HEK293 (cell line): ENCODE measurements around the gene NIPAL1.
A peak's percentile ranks its signal among the peaks of the same experiment; 100 is the strongest.

Experiments
- CTCF ChIA-PET: fragments of 350-600 bp; formaldehyde crosslinking; extraction: SDS; loops from one replicate; lab custom pipeline; 2021; ENCODE audit warnings: antibody characterized with exemption; lab: Yijun Ruan, JAX
- POLR2A ChIA-PET: fragments of 300-600 bp; formaldehyde crosslinking; extraction: SDS; loops from one replicate; lab custom pipeline; 2020; ENCODE audit warnings: antibody characterized with exemption, inconsistent platforms; lab: Yijun Ruan, JAX
- H3K27ac ChIP-seq: fragments of 200-500 bp; sonication (Bioruptor generic); 2 replicates; pipeline ENCODE4 v1.5.1; 2014; ENCODE audit warnings: low read depth, low read length, control low read depth, inconsistent platforms; ENCODE audit errors: extremely low read depth
- H3K36me3 ChIP-seq, 2 experiments: fragments of 200-500 bp in 1 of 2; sonication (Bioruptor generic) in 1 of 2; 1 replicate in 1 of 2; 2 replicates in 1 of 2; pipeline ENCODE4 v1.5.1; 2014 to 2017; ENCODE audit warnings: inconsistent platforms in 2 of 2, low read length in 2 of 2; ENCODE audit not compliant: control insufficient read depth in 2 of 2, insufficient read depth in 1 of 2
- H3K4me1 ChIP-seq: fragments of 200-500 bp; sonication (Bioruptor generic); 2 replicates; pipeline ENCODE4 v1.5.1; 2014; ENCODE audit warnings: mild to moderate bottlenecking, low read length, inconsistent platforms; ENCODE audit not compliant: control insufficient read depth, insufficient read depth
- H3K4me3 ChIP-seq: 2 replicates; pipeline ENCODE4 v1.5.1; 2011; ENCODE audit warnings: low read depth, mild to moderate bottlenecking, control low read depth, low read length, moderate library complexity
- H3K9me3 ChIP-seq: fragments of 200-500 bp; sonication (Bioruptor generic); 2 replicates; pipeline ENCODE4 v1.5.1; 2014; ENCODE audit warnings: low read depth, low read length, inconsistent platforms; ENCODE audit not compliant: control insufficient read depth, insufficient read depth
- EGR2 ChIP-seq: fragments of 450-650 bp; formaldehyde crosslinking; IDR thresholded peaks from 2 replicates; pipeline ENCODE4 v1.5.1; 2016; ENCODE audit warnings: low read depth, missing biosample characterization, missing genetic modification characterization
- HOXD13 ChIP-seq: sonication (generic); formaldehyde crosslinking; IDR thresholded peaks from 2 replicates; pipeline ENCODE4 v1.8.0; 2022; ENCODE audit warnings: missing genetic modification reagents, borderline replicate concordance
- KLF10 ChIP-seq: fragments of 450-650 bp; IDR thresholded peaks from 2 replicates; pipeline ENCODE4 v1.5.1; 2018; ENCODE audit warnings: missing biosample characterization, mild to moderate bottlenecking, missing genetic modification characterization
- KLF9 ChIP-seq: fragments of 450-650 bp; formaldehyde crosslinking; IDR thresholded peaks from 2 replicates; pipeline ENCODE4 v1.5.1; 2016; ENCODE audit warnings: missing biosample characterization, missing genetic modification characterization, low read depth
- MZF1 ChIP-seq: fragments of 450-650 bp; formaldehyde crosslinking; IDR thresholded peaks from 2 replicates; pipeline ENCODE4 v1.5.1; 2017; ENCODE audit warnings: missing biosample characterization, missing genetic modification characterization, borderline replicate concordance
- ZBTB1 ChIP-seq: fragments of 450-650 bp; formaldehyde crosslinking; IDR thresholded peaks from 2 replicates; pipeline ENCODE4 v1.5.1; 2016; ENCODE audit warnings: missing biosample characterization, missing genetic modification characterization
- ZNF114 ChIP-seq: fragments of 450-650 bp; formaldehyde crosslinking; IDR thresholded peaks from 2 replicates; pipeline ENCODE4 v1.5.0; 2017; ENCODE audit warnings: missing biosample characterization, missing genetic modification characterization
- ZNF174 ChIP-seq: fragments of 450-650 bp; formaldehyde crosslinking; IDR thresholded peaks from 2 replicates; pipeline ENCODE4 v1.5.0; 2017; ENCODE audit warnings: missing biosample characterization, mild to moderate bottlenecking, missing genetic modification characterization
- ZNF214 ChIP-seq: fragments of 450-650 bp; formaldehyde crosslinking; IDR thresholded peaks from 2 replicates; pipeline ENCODE4 v1.5.1; 2017; ENCODE audit warnings: missing biosample characterization, mild to moderate bottlenecking, missing genetic modification characterization, borderline replicate concordance
- ZNF248 ChIP-seq: fragments of 450-650 bp; formaldehyde crosslinking; IDR thresholded peaks from 2 replicates; pipeline ENCODE4 v1.5.1; 2017; ENCODE audit warnings: missing biosample characterization, missing genetic modification characterization
- ZNF292 ChIP-seq: fragments of 450-650 bp; formaldehyde crosslinking; IDR thresholded peaks from 2 replicates; pipeline ENCODE4 v1.5.1; 2016; ENCODE audit warnings: low read depth, missing biosample characterization, missing genetic modification characterization, borderline replicate concordance
- ZNF302 ChIP-seq: fragments of 450-650 bp; formaldehyde crosslinking; IDR thresholded peaks from 2 replicates; pipeline ENCODE4 v1.5.1; 2016; ENCODE audit warnings: missing biosample characterization, missing genetic modification characterization, low read depth
- ZNF37A ChIP-seq: fragments of 450-650 bp; IDR thresholded peaks from 2 replicates; pipeline ENCODE4 v1.5.1; 2018; ENCODE audit warnings: missing biosample characterization, missing genetic modification characterization
- ZNF558 ChIP-seq: fragments of 450-650 bp; formaldehyde crosslinking; IDR thresholded peaks from 2 replicates; pipeline ENCODE4 v1.5.1; 2016; ENCODE audit warnings: missing biosample characterization, missing genetic modification characterization
- ZNF561 ChIP-seq: fragments of 450-650 bp; IDR thresholded peaks from 2 replicates; pipeline ENCODE4 v1.5.1; 2018; ENCODE audit warnings: missing biosample characterization, missing genetic modification characterization, borderline replicate concordance
- ZNF664 ChIP-seq: fragments of 450-650 bp; formaldehyde crosslinking; IDR thresholded peaks from 2 replicates; pipeline ENCODE4 v1.5.1; 2016; ENCODE audit warnings: missing biosample characterization, missing genetic modification characterization
- ZNF701 ChIP-seq: fragments of 450-650 bp; formaldehyde crosslinking; IDR thresholded peaks from 2 replicates; pipeline ENCODE4 v1.5.1; 2016; ENCODE audit warnings: missing biosample characterization, missing genetic modification characterization
- ZSCAN23 ChIP-seq: fragments of 450-650 bp; formaldehyde crosslinking; IDR thresholded peaks from 2 replicates; pipeline ENCODE4 v1.5.1; 2016; ENCODE audit warnings: missing biosample characterization, missing genetic modification characterization
- TF ChIP-seq, protein P1 (sequence below): fragments of 450-650 bp; IDR thresholded peaks from 2 replicates; pipeline ENCODE4 v1.5.1; 2018; ENCODE audit warnings: missing biosample characterization, mild to moderate bottlenecking, missing genetic modification characterization

Gene NIPAL1

DNA sequence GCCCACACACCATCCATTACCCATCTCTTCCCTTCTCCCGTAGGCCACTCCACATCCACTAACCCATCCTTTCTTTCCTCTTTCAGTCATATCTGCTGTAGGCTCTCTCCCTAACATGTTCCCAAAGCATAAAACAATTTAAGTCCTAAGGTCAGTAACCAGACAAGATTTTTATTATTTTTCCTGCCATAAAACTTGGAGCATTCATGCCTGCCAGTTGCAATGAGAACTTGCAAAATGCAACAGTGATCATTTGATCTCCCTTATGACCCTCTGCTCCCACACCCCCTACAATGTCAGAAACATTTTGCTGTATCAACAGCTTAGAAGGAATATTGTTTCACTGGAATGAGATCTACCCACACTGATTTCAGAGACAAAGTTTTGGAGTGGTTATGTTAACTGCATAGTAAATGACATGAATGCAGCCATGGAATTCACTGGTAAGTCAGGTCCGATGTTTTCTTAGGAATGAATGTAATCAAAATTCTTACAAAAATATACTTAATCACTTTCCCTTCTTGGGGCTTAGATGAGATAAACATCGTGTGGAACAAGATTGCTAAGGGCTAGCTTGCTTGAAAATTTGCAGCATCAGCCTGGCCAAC, 5.7 kb downstream of the NIPAL1 start:
- peaks cover 8 to 17% of the 10 kb centered on the region in 2 experiments for H3K36me3 ChIP-seq
- ChIA-PET CTCF (no interaction called here), POLR2A (no interaction called here)
- no peaks in the 10 kb centered on the region for H3K9me3 ChIP-seq
- TF ChIP-seq EGR2 (tag by site-specific recombination): 0 out of 2 replicates have a peak, but pooled peaks have one; percentile 18
- TF ChIP-seq KLF9 (tag by site-specific recombination): no peak
- no peak for TF ChIP-seq ZNF558 (tag by site-specific recombination)
- TF ChIP-seq MZF1 (tag by site-specific recombination): no peak
- TF ChIP-seq ZNF214: no peak
- no peak overlapping the region for H3K27ac ChIP-seq
- H3K4me3 ChIP-seq: no peak overlapping the region
- H3K4me1 ChIP-seq: no peaks in the 10 kb centered on the region

DNA sequence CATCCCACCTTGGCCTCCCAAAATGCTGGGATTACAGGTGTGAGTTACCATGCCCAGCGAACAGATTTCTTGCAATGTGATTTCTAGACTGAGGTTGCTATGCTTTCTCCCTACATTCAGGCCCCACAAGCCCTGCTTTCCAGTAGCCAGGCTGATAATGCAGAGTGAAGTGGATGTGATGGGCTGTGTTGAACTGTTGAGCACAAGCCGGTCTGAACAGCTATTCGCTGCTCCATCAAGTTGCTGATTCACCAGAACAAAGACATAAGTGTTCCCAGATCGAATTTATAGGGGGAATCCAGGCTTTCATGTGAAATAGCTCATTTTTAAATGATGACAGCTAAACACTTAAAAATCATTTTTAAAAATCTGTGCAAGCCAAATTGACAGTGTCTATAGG, 8.0 kb downstream of the NIPAL1 start:
- no peak for TF ChIP-seq ZNF292
- TF ChIP-seq ZNF248 (tag by site-specific recombination): no peak
- TF ChIP-seq KLF10 (tag by site-specific recombination): no peak
- no peak for TF ChIP-seq ZNF664
- H3K27ac ChIP-seq: no peak overlapping the region
- H3K4me3 ChIP-seq: no peak overlapping the region
- ChIA-PET CTCF (no interaction called here), POLR2A (no interaction called here)
- H3K4me1 ChIP-seq: no peaks in the 10 kb centered on the region
- H3K9me3 ChIP-seq: no peaks in the 10 kb centered on the region
- peaks cover 8 to 24% of the 10 kb centered on the region in 2 experiments for H3K36me3 ChIP-seq

DNA sequence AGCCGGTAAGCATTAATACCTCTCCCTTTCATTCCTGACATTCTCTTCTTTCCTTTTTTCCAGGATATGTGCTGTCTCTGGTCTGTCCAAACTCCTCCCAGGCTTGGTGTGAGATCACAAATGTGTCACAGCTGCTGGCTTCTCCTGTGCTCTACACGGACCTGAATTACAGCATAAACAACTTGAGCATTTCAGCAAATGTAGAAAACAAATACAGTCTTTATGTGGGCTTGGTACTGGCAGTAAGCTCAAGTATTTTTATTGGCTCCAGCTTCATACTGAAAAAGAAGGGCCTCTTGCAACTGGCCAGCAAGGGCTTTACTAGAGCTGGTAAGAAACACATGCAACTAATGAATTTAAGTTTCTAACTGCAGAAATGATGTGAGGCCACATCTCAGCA, 8.4 kb downstream of the NIPAL1 start:
- H3K36me3 ChIP-seq: peaks cover 8 to 24% of the 10 kb centered on the region in 2 experiments
- H3K9me3 ChIP-seq: no peaks in the 10 kb centered on the region
- POLR2A ChIA-PET: no interaction called here
- TF ChIP-seq ZBTB1: no peak
- TF ChIP-seq ZNF37A (tag by site-specific recombination): no peak
- no peak for TF ChIP-seq ZNF701 (tag by site-specific recombination)
- TF ChIP-seq ZNF174: no peak
- TF ChIP-seq HOXD13 (CRISPR knock-in tag): no peak
- TF ChIP-seq, protein P1, sequence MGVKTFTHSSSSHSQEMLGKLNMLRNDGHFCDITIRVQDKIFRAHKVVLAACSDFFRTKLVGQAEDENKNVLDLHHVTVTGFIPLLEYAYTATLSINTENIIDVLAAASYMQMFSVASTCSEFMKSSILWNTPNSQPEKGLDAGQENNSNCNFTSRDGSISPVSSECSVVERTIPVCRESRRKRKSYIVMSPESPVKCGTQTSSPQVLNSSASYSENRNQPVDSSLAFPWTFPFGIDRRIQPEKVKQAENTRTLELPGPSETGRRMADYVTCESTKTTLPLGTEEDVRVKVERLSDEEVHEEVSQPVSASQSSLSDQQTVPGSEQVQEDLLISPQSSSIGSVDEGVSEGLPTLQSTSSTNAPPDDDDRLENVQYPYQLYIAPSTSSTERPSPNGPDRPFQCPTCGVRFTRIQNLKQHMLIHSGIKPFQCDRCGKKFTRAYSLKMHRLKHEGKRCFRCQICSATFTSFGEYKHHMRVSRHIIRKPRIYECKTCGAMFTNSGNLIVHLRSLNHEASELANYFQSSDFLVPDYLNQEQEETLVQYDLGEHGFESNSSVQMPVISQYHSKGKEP (tag by site-specific recombination): no peak
- TF ChIP-seq ZNF114 (tag by site-specific recombination): no peak
- TF ChIP-seq ZNF302 (tag by site-specific recombination): no peak
- no peaks in the 10 kb centered on the region for H3K4me1 ChIP-seq
- no peak overlapping the region for H3K4me3 ChIP-seq
- CTCF ChIA-PET: no interaction called here
- no peak overlapping the region for H3K27ac ChIP-seq

DNA sequence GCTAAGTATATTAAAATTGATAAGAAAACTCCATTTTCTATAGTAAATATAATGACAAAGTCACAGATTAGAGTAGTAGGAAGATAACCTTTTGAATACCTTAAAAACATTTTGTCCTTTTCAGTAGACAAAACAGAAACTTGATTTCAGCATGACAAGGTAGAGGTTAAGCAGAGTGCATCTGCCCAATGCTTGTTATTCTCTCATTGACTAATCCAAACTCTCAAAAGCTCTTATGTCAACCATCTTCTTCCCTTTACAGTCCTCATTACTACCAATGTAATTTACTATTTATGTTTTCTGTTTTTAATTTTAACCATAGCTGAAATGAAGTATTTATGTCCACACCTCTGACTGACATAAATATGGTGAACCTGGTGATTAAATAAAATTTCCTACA, 11.1 kb downstream of the NIPAL1 start:
- CTCF ChIA-PET: interaction anchor here (1.0 kb wide), 1 partner anchor 23 kb away, joined by 3 read pairs; no protein-coding TSS in a partner anchor
- Histone ChIP-seq H3K4me1 (no peaks in the 10 kb centered on the region), H3K9me3 (no peaks in the 10 kb centered on the region), H3K4me3 (no peak overlapping the region), H3K27ac (no peak overlapping the region), H3K36me3 (peaks cover 8 to 24% of the 10 kb centered on the region in 2 experiments)
- TF ChIP-seq ZSCAN23 (tag by site-specific recombination) (no peak), ZNF561 (tag by site-specific recombination) (no peak)
- POLR2A ChIA-PET: no interaction called here
